ENCODE measurements around the gene SUPT3H.
"Not testable (repeated sequence)": the region's sequence is repeated elsewhere in the genome, so short reads cannot be mapped to it uniquely, and the experiment has no call there.

The SUPT3H gene

DNA sequence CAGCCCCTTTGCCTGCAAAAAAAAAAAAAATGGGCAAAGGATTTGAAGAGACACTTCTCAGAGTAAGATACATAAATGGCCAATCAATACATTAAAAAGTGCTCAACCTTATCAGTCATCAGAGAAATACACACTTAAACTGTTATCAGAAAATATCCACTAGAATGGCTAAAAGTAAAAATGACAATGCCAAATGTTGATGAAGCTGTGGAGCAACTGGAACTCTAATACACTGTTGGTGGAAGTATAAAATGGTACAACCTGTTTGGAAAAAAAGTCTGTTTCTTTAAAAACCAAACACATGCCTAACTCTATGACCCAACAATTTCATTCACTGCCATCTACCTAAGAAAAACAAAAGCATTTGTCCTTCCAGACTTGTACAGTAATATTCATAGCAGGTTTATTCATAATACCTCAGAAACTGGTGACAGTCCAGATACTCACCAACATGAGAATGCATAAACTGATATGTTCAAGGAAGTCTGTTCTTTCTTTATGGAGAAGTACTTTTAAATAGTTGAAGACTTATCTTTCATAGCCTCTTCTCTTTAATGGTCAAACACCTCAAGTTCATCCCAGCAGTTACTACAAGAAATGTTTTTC is 428.0 kb downstream of the SUPT3H start:
- DNase-seq (ENCODE audit: low spot score): no peak

DNA sequence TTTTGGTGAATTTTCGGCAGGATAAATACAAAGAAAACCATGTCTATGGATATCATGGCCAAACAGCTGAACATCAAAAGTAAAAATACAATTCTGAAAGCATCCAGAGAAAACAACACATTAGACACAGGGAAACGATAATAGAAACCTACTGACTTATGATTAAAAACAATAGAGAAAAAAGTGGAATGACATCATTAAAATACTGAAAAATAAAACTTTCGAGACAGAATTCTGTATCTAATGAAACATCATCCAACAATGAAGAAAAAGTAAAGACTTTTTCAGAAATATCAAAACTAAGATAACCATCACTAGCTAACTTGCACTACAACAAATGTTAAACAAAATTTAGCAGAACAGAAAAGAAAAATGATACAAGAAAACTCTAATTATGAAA is 434.2 kb downstream of the SUPT3H start:
- DNase-seq (ENCODE audit: low spot score): no peak

DNA sequence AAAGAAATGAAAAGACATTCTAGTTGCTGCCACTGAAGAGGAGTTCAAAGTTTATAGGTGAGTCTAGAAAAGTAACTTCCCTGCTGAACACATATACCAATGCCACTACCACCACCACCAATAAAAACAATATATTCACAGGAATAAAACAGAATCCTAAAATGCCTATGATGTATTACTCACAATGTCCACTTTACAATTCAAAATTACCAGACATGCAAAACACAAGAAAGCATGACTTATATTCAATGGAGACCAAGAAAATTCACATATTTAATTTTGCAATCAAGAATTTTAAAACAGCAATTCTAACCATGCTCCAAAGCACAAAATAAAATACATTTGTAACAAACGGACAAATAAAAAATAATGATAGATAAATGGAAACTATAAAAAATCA is 434.9 kb downstream of the SUPT3H start:
- no peak for DNase-seq (ENCODE audit: low spot score)

DNA sequence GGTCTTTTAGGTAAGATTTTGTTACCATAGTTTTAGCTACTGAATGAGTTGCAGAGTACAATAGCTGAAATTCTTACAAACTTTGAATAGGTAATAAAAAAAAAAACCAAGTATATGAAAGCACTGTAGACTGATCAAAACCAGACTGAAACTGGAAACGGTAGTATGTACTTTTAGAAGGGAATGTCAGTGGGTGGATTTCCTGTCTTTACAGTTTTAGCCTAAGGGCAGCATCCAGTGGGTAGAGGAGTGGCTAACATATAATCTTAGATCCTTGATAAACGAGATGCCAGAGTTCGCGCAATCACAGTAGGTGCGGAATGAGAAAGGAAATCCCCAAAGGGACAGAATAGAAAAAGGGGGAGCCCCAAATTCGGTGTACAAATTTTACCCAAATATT is 435.5 kb downstream of the SUPT3H start:
- no peak for DNase-seq (ENCODE audit: low spot score)

DNA sequence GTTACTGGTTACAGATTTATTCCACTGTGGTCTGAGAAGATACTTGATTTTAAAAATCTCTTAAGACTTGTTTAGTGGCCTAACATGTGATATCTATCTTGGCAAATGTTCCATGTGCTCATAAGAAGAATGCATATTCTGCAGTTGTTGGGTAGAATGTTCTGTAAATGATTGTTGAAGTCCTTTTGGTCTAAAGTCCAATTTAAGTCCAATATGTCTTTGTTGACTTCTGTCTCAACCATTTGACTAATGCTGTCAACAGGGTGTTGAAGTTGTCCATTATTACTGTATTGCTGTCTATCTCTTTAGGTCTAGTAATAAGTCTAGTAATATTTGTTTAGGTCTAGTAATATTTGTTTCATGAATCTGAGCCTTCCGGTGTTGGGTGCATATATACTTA is 437.4 kb downstream of the SUPT3H start:
- no peak for DNase-seq (ENCODE audit: low spot score)

DNA sequence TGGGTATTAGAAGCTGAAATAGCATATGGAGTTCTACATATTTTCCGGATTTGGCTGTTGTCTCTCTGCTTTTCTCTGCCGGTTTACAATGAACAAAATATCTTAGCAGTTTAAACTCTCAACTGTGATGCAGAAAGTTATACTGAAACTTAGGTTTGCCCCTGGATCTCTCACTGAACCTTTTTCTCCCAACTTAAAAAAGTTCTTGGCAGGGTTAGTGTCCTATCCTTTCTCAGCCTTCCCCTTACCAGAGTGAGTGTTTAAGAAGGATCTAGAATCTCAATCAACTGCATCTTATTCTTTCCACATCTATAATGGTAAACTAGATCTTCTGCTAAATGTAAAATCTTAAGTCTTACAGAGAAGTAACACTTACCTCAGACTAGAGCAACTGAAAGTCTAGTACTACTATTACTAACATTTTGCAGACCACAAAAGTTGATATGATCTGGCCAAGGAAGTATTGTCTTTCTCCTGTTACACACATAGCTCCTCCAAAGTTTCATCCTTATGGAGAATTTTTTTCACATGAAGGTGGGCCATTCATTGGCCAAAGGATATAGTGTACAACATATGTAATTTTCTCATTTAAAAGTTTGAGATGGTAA is 441.9 kb downstream of the SUPT3H start:
- DNase-seq (ENCODE audit: low spot score): no peak

DNA sequence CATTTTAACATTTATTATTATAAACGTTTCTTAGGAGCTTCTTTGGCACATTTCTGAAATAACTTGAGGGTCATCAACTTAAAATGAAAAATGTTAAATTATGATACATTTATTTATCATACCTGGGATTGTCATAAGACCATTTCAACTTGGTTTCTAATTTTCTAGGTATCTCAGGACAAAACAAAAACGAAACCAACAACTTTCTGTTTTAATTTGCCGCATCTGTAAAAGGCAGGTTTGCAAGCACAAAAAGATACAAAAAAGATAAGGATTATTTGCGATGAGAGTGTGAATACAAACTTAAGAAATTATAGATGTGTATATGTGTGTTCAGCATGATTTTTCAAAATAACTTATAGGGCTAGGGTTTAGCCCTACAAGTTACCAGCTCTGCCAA is 444.6 kb downstream of the SUPT3H start:
- peak; percentile 40 for DNase-seq (ENCODE audit: low spot score)

DNA sequence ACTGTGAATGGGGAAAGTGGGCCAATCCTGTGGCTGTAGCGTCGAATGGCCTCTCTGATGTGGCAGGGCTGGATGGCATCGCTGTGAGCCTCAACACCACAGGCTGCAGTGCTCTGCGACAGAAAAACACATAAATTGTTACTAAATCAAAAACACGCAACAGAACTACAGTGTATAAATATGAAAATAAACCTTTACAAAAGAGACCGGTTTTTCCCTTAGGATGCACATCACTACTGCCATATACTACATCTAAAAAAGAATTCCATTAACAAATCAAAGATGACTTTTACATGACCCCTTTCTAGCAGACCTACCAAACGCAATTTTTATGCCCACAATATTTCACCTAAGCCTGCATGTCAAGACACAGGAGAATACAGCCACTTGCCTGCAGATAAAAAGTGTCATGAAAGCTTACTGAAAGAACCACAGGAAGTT is 445.1 kb downstream of the SUPT3H start:
- peak; percentile 46 for DNase-seq (ENCODE audit: low spot score)

DNA sequence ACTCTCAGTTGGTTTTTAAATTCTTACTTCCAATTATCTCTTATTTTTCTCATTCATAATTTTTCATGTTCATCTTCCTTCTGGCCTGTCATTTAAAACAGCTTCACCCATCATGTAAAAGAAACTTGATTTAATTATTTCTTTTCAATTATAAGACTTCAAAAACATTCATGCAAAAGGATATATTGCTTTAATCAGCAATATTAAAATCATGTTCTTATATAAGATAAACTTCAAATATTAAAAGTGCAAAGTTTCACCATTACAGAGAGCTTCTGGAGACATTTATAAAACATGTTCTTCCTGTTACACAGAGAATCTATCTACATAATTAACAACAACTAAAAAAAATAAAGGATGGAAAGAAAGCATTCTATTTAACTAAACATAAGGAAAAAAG is 446.3 kb downstream of the SUPT3H start:
- DNase-seq (ENCODE audit: low spot score): no peak

DNA sequence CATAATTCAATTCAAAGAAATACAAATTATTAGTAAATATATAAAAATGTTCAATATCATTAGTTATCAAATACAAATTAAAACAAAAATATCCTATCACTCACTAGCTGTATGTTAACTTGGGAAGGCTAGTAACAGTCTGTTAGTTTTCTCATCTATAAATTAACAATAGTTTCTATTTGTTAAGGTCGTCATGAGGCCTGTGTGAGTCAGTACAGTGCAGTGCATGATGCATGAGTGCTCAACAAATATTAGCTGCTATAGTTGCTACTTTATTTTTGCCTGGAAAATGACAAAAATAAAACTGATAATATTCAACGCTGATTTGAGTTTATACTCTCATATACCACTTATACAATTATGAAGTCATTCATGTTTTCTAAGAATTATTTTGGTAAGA is 451.2 kb downstream of the SUPT3H start:
- no peak for DNase-seq (ENCODE audit: low spot score)

DNA sequence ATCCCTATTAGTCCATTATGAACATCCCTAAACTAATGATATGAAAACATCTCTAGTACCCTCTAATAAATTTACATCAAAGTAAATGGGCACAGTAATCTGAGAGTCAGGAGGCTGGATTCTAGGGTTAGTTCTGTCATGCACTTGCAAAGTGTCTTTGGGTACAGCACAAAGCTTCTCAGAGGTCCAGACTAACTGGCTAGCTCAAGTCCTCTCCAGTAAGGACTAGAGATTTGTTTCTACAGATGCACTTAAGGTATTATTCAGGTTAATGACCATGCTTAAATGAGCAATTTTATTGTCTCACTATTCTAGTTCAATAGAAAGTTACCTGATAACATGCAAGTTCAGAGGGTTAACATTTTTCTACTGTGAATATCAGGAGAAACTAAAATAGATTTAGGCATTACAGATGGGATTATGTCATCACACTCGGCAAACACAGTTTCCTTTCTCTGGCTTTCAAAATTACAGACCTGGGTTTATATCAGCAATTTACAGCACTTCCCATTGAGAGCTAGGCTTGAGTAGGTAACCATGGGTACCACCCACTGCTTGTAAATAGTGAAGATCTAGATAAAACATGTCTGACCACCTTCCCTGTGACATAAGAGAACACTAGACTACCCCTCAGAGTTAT is 452.5 kb downstream of the SUPT3H start:
- DNase-seq (ENCODE audit: low spot score): peak; percentile 63

DNA sequence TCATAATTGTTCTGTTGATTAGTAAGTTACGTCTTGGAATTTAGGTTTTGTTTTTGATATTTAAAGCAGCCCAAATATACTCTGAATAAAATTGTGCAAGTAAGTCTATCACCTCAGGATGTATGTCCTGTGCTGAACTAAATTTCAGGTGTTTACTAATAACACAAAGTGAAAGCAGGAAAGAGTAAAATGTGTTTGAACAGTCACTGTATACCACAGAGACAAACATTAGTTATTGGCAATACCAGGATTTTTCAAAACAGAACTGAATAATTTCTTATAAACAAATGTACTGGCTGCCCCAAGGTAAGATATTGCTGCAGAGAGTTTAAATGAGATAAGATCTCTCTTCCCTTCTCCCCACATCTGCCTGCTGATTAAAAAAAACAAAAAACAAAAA is 454.3 kb downstream of the SUPT3H start:
- DNase-seq (ENCODE audit: low spot score): peak; percentile 3

DNA sequence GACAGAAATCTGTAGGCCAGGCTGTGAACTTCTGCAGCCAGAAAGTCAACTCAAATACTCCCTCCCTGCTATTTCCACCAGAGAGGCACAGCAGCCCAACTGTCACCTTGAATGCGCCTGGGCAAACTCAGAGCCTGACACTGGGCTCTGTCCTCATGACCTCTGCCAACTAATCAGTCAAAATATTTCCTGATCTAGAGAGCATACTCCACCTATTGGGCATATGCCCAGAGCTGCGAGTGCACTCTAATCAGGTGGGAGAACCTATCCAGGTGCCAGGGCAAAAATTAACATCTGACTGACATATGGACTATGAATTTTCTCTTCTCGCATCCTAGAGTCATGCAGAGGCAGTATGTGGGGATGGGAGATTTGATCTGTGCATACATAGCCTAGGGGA is 455.9 kb downstream of the SUPT3H start:
- no peak for DNase-seq (ENCODE audit: low spot score)

DNA sequence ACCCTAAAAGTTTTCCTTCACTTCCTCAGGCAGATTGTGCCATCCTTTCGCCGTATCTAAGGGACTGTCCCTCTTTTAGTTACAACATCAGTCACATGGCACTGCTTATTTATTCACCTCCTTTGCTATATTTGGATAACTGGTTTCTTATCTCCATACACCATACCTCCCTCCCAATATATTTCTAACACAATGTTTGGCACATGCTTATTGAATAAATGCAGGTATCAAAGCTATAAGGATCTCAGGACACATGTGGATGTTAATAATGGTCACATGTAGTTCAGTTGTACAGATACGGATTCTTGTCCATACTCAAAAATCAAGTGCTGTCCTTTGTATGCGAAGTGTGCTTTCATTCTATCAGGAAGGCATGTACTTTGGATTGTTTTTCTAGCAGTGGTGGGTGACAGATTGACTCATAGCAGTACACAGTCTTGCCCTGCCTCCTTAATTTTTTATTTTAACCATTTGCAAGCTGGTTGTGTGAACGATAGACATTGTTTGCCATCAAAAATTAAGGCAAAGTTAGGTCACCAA is 456.7 kb downstream of the SUPT3H start:
- DNase-seq (ENCODE audit: low spot score): no peak

DNA sequence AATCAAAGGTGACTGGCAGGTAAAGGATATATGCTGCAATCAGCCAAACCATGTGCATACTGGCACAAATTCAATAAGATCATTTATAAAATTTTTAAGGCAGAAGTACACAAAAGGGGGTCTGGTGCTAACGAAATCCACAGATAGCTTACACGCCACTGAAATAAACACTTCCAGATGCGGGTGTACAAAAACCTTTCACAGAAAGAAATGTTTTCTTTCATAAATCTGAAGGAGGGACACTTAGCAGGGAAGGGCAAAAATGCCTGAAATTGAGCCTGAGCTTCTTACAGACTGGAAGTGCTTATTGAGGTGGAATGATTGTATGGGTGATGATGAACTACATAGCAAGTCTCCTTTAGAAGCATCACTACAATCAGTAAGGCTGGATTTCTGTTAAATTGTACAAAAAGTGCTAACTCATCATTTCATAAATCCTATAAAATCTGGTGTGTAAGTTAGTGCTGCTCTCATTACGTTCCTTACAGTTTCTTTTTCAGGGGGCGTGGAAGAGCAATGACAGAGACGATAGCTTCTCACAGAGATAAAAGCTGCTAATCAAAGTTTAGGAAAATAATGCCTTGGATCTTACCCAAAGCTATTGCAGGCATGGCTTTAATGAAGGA is 458.9 kb downstream of the SUPT3H start:
- no peak for DNase-seq (ENCODE audit: low spot score)

DNA sequence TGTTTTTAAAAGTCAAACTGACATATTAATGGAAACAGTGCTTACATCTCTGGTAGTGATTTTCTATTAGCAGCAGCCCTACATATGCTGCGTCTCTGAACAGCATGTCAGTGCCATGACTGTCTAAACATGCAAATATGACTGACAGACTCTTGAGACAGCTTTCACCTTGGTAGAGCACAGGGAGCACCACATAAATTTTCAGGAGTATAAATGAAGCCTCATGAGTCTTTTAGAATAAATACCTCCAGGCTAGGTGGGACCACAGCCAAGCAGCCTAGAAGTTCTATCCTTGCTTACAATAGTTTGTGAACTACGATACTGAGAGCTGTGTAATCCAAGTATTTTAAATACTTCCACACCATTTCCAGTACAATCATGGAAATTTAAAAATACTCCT is 460.3 kb downstream of the SUPT3H start:
- no peak for DNase-seq (ENCODE audit: low spot score)

DNA sequence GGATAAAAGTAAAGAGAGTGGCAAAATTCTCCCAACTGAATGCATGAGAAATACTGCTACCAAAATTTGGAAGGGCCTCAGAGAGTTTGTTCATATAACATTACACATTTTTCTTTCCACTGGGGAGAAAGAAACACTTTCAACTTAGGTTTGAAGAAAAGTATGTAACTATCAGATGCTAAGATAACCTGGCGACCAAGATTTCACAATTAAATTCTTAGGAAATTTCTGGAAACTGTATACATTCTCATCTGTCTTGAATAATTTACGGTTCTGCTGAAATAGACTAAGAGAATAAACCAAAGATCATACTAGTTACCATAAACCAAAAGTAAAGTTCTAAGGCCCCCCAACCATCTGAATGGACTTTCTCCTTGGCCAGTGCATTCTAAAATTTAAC is 462.6 kb downstream of the SUPT3H start:
- no peak for DNase-seq (ENCODE audit: low spot score)

DNA sequence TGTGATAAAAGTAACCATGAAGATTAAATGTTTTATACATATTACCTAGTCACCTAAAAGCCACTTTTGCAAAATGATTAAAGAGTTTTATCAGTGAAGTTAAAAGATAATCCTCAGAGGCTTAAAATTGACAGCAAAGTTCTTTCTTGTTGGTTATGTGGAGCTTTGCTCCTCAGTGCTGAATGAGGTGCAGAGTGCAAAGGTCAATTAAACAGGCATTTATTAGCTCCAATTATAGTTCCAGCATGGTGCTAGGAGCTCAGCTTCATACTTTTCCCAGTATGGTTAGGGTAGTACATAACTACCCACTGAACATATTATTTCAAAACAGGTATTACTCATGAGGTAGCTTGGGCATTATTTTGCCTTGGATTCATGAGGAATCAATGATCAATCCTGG is 463.6 kb downstream of the SUPT3H start:
- DNase-seq (ENCODE audit: low spot score): no peak

DNA sequence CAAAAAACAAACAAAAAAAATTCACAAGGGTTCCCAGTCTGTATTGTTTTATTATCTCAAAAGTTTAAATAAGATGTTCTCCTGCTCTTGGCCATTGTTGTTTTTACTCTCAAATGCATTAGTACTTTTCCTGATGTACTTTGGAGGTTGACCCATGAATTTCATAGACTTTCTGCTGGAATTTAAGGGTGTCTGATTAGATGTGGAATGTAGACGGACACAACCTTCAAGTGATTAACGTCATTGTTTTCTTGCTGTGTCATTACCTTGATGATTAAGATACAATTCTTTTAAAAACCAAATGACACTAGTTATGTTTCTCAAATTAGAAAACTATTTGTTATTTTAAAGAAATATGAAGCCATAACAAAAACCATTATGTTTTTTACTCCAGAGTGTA is 471.0 kb downstream of the SUPT3H start:
- no peak for DNase-seq (ENCODE audit: low spot score)

DNA sequence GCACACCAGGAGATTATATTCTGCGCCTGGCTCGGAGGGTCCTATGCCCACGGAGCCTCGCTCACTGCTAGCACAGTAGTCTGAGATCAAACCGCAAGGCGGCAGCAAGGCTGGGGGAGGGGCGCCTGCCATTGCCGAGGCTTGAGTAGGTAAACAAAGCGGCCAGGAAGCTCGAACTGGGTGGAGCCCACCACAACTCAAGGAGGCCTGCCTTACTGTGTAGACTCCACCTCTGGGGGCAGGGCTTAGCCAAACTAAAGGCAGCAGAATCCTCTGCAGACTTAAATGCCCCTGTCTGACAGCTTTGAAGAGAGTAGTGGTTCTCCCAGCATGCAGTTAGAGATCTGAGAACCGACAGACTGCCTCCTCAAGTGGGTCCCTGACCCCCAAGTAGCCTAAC is 477.4 kb downstream of the SUPT3H start:
- DNase-seq (ENCODE audit: low spot score): not testable (repeated sequence)

DNA sequence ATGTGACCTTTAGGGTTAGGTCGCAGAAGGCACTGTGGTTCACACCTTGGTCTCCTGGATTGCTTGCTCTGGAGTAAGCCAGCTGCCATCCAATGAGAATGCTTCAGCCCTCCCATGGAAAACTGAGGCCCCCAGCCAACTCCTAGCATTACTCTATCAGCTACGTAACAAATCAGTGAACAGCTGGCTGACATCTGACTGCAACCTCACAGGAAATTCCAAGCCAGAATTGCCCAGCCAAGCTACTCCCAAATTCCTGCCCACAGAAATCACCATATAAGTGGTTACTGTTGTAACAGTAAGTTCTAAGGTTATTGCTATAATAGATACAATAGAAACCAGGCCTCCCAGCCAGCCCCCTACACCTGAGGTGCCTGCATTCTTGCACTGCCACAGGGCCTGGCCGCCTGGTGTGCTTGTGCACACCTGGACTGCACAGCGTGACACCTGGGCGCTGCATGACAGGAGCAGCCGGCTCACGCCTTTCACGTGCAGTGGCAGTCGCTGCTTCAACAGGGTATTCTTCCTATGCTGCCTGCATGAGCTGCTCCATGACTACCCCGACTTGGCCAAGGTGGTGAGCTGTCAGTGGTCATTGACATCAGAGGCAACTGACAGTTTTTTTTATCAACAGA is 479.3 kb downstream of the SUPT3H start:
- no peak for DNase-seq (ENCODE audit: low spot score)

DNA sequence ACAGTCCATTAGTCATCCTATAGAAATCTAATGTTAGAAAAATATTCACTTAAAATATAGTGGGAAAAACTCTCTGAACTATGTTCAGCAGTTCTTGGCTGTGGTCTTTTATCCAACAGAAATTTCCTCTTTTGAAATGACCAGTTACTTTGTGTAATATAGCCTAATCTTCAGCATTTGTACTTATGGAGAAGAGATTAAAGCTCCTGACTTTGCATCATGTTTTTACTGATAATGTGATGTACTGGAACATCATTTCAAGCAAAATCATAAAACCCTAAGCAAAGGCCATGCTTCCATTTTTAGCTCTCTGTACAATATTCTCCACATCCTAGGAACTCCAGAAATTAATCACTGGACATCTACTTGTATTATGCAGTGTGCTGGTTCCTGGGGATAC is 480.4 kb downstream of the SUPT3H start:
- no peak for DNase-seq (ENCODE audit: low spot score)

DNA sequence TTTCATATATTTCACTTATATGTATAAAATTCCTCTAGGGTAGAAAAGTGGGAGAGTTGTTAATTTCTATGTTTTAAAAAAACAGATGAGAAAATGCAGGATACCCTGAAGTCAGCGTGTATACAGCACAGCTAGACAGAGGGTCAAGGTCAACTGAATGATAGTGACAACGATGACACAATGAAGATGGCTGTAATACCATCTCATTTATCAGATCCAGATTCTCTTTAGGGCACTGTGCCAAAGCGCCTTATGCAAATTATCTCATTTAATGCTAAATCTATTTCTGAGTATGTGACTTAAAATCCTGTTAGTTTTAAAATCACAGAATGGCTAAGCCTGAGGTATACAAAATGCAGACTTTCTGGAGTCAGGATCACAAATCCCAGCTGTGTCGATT is 481.0 kb downstream of the SUPT3H start:
- DNase-seq (ENCODE audit: low spot score): no peak
